SK-N-MC (cell line): ENCODE measurements around the gene QPCT.

Source experiments
- EZH2 ChIP-seq: fragments of 200-600 bp; sonication (generic); IDR thresholded peaks from one replicate; pipeline ENCODE4 v1.6.1; 2017; ENCODE audit warnings: antibody characterized with exemption
- POLR2AphosphoS5 ChIP-seq: IDR thresholded peaks from 2 replicates; pipeline ENCODE4 v1.6.1; 2012; ENCODE audit warnings: mild to moderate bottlenecking, low read depth, low read length, borderline replicate concordance

DNA sequence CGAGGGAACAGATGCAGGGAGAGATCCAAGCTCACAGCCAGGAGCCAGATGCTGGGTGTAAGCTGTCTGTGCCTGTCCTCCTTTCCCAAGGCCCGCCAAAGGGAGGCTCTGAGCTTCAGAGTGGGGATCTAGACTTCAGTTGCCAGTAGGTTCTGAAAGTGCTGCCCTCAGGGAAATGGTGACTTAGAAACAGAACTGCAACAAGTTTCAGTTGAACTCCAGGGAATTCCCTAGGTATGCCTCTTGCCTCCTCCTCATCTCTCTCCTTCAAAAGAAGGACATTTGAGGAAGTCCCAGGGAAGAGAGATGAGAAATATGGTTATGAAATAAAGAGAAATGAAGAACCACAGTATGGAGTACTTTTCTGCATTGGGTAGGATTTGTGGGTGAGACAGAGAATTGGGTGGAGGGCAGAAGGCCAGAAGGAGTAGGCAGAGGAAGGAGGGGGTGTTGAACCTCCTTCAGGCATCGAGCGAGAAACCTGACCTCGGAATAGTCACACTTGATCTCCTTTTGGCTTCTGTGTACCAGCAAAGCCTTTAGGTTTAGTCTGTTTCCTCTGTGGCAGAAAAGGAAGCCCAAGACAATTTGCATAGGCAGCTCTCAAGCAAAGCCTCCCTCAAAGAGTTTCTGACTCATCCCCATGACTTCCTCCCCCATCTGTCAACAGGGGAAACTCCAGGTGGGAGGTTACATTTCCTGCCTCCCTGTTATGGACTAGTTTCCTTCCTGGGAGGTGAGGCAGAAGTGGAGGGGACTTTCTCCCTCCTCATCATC lies 45.7 kb downstream of the QPCT start:
- peak; percentile 26; the same call in 1 of the 2 replicates for TF ChIP-seq POLR2AphosphoS5
- TF ChIP-seq EZH2 = no peak
